ENCODE results near the gene WNK1. TPM values are rescaled to one million over a fixed set of nuclear protein-coding genes. Genes with fewer than 3 reads are reported as not detected.

The WNK1 gene
- total and polyA plus RNA-seq, 2 of the 8 experiments (the other 6 are each of a cell fraction or from before 2014, with no cell fraction given) = 88.2 to 157 TPM

DNA sequence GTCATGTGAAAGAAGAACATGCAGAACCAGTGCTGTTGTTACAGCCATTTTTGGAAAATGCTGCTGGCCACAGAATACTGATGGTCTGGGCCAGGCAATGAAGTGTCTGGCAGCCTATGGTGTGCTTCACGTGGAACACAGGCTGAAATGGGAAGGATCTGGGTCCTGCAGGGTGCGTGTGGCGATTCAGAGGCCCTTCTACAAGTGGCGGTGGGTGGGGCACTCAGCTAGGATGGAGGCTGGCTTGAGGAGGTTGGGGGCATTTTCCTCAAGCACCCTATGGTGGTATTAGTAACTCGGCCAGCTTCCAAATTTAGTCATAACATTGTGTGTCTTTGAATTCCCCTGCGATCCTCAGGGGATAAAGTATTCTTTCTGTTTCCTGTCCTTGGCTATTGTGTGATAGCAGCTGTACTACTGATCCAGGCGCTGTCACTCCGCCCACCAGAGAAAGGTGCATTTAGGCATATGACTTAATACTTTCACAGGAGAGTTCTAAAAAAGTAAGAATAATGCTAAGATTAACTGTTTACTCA, 206.3 kb downstream of the WNK1 start:
- DNase-seq (ENCODE audit: low read depth in 1 of 2, low spot score in 2 of 2) (no peak), FAIRE-seq (no peak)
- H3K36me3 ChIP-seq (ENCODE audit: control insufficient read depth in 2 of 4, insufficient read depth in 4 of 4, low read length in 3 of 4) = no peaks in the 10 kb centered on the region
- H3K27ac ChIP-seq (ENCODE audit: low read depth, low read length) = no peak overlapping the region
- H3K23me2 ChIP-seq (ENCODE audit: low read depth, low read length) = no peaks in the 10 kb centered on the region
- H3K9ac ChIP-seq (replicated peaks in 1 of 4; ENCODE audit: extremely low read depth in 1 of 4, low read depth in 3 of 4, low read length in 3 of 4) = no peak overlapping the region
- 84% methylated on average over 7 of the region's 8 CpGs; no CpG with 5 or more reads in 1 of the 2 experiments for WGBS, 2 experiments (ENCODE audit: extremely low coverage in 1 of 2, insufficient coverage in 1 of 2, insufficient read length in 1 of 2, insufficient replicate concordance in 2 of 2, low coverage in 1 of 2, low lambda C conversion rate in 2 of 2, missing lambda C conversion rate in 1 of 2)
- no peak overlapping the region for H4K8ac ChIP-seq (ENCODE audit: extremely low read depth, insufficient read depth, low read length)
- H3K56ac ChIP-seq (replicated peaks; ENCODE audit: insufficient read length, low read depth, low read length) = no peak overlapping the region
- CTCF ChIA-PET (ENCODE audit: partially characterized antibody) = interaction anchor here (0.6 to 1.8 kb wide), 3 partner anchors 9 to 14 kb away, joined by 3 to 6 read pairs (median 3); partner anchors contain the start of gene RAD52
- no peak overlapping the region for H2BK120ac ChIP-seq (replicated peaks; ENCODE audit: low read depth, low read length)
- no peaks in the 10 kb centered on the region for H4K20me1 ChIP-seq (replicated peaks in 1 of 2; ENCODE audit: control insufficient read depth in 1 of 2, insufficient read depth in 2 of 2, low read length in 2 of 2)
- H2BK12ac ChIP-seq (ENCODE audit: low read depth, low read length) = no peak overlapping the region
- H3K4ac ChIP-seq (replicated peaks; ENCODE audit: insufficient read length, low read depth, low read length) = no peak overlapping the region
- H3K4me3 ChIP-seq (ENCODE audit: extremely low read depth in 1 of 4, insufficient read depth in 2 of 4, low read depth in 3 of 4, low read length in 4 of 4) = no peak overlapping the region
- POLR2A ChIA-PET (ENCODE audit: partially characterized antibody) = interaction anchor here (2.3 kb wide), 1 partner anchor 9 kb away, joined by 8 read pairs; the partner anchor contains the start of gene RAD52
- no peak overlapping the region for H3K4me2 ChIP-seq (ENCODE audit: insufficient read depth in 1 of 2, low read depth in 2 of 2, low read length in 2 of 2)
- no peaks in the 10 kb centered on the region for H3K4me1 ChIP-seq (replicated peaks in 1 of 4; ENCODE audit: control insufficient read depth in 3 of 4, insufficient read depth in 4 of 4, low read length in 3 of 4)
- H2BK20ac ChIP-seq (ENCODE audit: low read length) = no peak overlapping the region
- H4K91ac ChIP-seq (replicated peaks; ENCODE audit: insufficient read length, low read length) = no peak overlapping the region
- H2BK15ac ChIP-seq (ENCODE audit: low read length) = no peak overlapping the region
- H2BK5ac ChIP-seq (ENCODE audit: low read depth, low read length) = no peak overlapping the region
- H3K18ac ChIP-seq (ENCODE audit: extremely low read depth, low read length) = no peak overlapping the region
- no peak overlapping the region for H2AFZ ChIP-seq (ENCODE audit: low read length)
- H3K79me2 ChIP-seq (ENCODE audit: control insufficient read depth in 1 of 2, insufficient read depth in 2 of 2, low read length in 2 of 2) = no peaks in the 10 kb centered on the region
- no peaks in the 10 kb centered on the region; a peak in 1 of 7 replicates for H3K27me3 ChIP-seq (replicated peaks in 1 of 4; ENCODE audit: control insufficient read depth in 3 of 4, extremely low read depth in 1 of 4, insufficient read depth in 3 of 4, low read length in 3 of 4)
- no peaks in the 10 kb centered on the region for H3K79me1 ChIP-seq (ENCODE audit: low read depth, low read length)
- H2AK5ac ChIP-seq (ENCODE audit: low read depth, low read length) = no peak overlapping the region
- no peak overlapping the region for H3K23ac ChIP-seq (ENCODE audit: insufficient read length)
- no peak overlapping the region for H3K14ac ChIP-seq (ENCODE audit: insufficient read length)
- no peak overlapping the region for H4K5ac ChIP-seq (ENCODE audit: insufficient read length, low read depth, low read length)
- H3K9me3 ChIP-seq (ENCODE audit: insufficient read depth in 2 of 2, low read depth in 1 of 2, low read length in 1 of 2) = no peaks in the 10 kb centered on the region
- no peak for TF ChIP-seq ASH2L (IDR thresholded peaks at IDR 0.05; ENCODE audit: low read length)
- no peak for TF ChIP-seq SRF (IDR thresholded peaks at IDR 0.05; ENCODE audit: low read depth, low read length)
- TF ChIP-seq MAX (IDR thresholded peaks at IDR 0.05) = no peak
- TF ChIP-seq TEAD4 (IDR thresholded peaks at IDR 0.05; ENCODE audit: low read depth, low read length) = no peak

Measured in H1 (cell line).